Measurements from ENCODE around the gene ADAMTS16. TPM values are rescaled to one million over a fixed set of nuclear protein-coding genes. Genes with fewer than 3 reads are reported as not detected.

The ADAMTS16 gene
- total and polyA plus RNA-seq, 9 of the 15 experiments (the other 6 are each of a cell fraction or from before 2014, with no cell fraction given) = not detected

GRCh38 chr5:5314626-5315025 lies 174.5 kb downstream of the ADAMTS16 start (continued):
- TF ChIP-seq ZBTB43 (CRISPR knock-in tag; IDR thresholded peaks at IDR 0.05) = no peak
- TF ChIP-seq ZNF609 (CRISPR knock-in tag; IDR thresholded peaks at IDR 0.05; ENCODE audit: borderline replicate concordance) = no peak
- no peak for TF ChIP-seq SMAD3 (CRISPR knock-in tag; conservative IDR thresholded peaks at IDR 0.05)
- no peak for TF ChIP-seq RBM15 (IDR thresholded peaks at IDR 0.05; ENCODE audit: insufficient read depth, low read length)
- no peak for TF ChIP-seq PTBP1 (IDR thresholded peaks at IDR 0.05; ENCODE audit: low read depth, low read length)
- TF ChIP-seq KDM5B (IDR thresholded peaks at IDR 0.05; ENCODE audit: insufficient replicate concordance, low read depth, low read length) = no peak
- no peak for TF ChIP-seq ZNF644 (tag; IDR thresholded peaks at IDR 0.05; ENCODE audit: low read depth)
- TF ChIP-seq FOXO4 (CRISPR knock-in tag; IDR thresholded peaks at IDR 0.05) = no peak
- no peak for TF ChIP-seq NR3C1 (CRISPR knock-in tag; IDR thresholded peaks at IDR 0.05)
- TF ChIP-seq CHCHD3 (CRISPR knock-in tag; IDR thresholded peaks at IDR 0.05) = no peak
- no peak for TF ChIP-seq RBM34 (IDR thresholded peaks at IDR 0.05; ENCODE audit: borderline replicate concordance, insufficient read depth, low read length)
- TF ChIP-seq SRSF3 (IDR thresholded peaks at IDR 0.05; ENCODE audit: insufficient read depth, low read length) = no peak
- TF ChIP-seq ZNF449 (CRISPR knock-in tag; IDR thresholded peaks at IDR 0.05) = no peak
- TF ChIP-seq BRF1 (IDR thresholded peaks at IDR 0.05; ENCODE audit: borderline replicate concordance, extremely low read depth, insufficient read length) = no peak
- TF ChIP-seq CEBPZ (IDR thresholded peaks at IDR 0.05; ENCODE audit: borderline replicate concordance, low read depth, low read length) = no peak
